HG03196 (cell line): Measurements from ENCODE around the gene PRR14.
"Not testable (repeated sequence)": the region's sequence is repeated elsewhere in the genome, so short reads cannot be mapped to it uniquely, and the experiment has no call there.

Experiments used
- ATAC-seq: cut with Tn5 transposase; IDR thresholded peaks from one replicate; pipeline ENCODE4 v1.9.1; 2021; ENCODE audit not compliant: unreplicated experiment

Gene PRR14

GRCh38 chr16:30628628-30629540, 21.9 kb upstream of the PRR14 start:
- ATAC-seq, result no peak

- not testable (repeated sequence) for ATAC-seq
These were observed 18.3 kb upstream of the PRR14 start for GRCh38 chr16:30632454-30632853.

- ATAC-seq, result no peak
These were observed 17.2 kb upstream of the PRR14 start for GRCh38 chr16:30633526-30633925.

GRCh38 chr16:30636599-30636998, 14.2 kb upstream of the PRR14 start:
- no peak for ATAC-seq

DNA sequence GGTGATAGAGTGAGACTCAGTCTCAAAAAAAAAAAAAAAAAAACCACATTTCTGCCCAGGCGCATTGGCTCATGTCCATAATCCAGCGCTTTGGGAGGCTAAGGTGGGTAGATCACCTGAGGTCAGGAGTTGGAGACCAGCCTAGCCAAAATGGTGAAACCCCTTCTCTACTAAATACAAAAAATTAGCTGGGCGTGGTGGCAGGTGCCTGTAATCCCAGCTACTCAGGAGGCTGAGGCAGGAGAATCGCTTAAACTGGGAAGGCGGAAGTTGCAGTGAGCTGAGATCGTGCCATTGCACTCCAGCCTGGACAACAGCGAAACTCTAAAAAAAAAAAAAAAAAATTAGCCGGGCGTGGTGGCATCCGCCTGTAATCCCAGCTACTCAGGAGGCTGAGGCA, 13.6 kb upstream of the PRR14 start:
- not testable (repeated sequence) for ATAC-seq

DNA sequence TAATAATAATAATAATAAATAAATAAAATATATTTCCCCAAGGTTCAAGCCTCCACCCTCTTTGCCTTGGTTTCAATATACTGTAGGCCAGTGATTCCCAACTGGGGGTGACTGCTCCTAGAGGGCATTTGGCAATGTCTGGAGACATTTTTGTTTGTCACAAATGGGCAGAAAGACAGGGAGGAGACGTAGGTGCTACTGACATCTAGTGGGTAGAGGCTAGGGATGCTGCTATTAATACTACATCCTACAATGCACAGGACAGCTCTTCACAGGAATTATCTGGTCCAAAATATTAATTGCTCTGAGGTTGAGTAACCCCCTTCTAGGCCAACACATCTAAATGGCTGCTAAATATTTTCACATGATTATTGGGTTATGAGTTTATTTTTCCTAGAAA, 12.8 kb upstream of the PRR14 start:
- ATAC-seq, result no peak

DNA sequence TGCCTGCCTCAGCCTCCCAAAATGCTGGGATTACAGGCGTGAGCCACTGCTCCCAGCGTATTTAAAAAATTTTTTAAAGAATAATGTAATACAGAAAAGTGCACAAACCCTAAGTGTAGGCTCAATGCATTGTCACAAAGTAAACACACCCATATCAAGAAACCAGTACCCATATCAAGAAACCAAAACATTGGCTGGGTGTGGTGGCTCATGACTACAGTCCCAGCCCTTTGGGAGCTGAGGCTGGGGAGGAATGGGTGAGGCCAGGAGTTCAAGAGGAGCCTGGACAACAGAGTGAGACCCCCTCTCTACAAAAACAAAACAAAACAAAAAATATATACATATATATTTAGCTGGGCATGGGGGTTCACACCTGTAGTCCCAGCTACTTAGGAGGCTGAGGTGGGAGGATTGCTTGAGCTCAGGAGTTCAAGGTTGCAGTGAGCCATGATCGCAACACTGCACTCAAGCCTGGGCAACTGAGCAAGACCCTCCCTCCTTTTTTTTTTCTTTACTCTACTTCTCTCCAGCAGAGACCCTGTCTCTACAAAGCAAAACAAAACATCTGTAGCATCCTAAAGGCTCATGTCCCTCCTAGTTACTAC, 9.3 kb upstream of the PRR14 start:
- no peak for ATAC-seq

DNA sequence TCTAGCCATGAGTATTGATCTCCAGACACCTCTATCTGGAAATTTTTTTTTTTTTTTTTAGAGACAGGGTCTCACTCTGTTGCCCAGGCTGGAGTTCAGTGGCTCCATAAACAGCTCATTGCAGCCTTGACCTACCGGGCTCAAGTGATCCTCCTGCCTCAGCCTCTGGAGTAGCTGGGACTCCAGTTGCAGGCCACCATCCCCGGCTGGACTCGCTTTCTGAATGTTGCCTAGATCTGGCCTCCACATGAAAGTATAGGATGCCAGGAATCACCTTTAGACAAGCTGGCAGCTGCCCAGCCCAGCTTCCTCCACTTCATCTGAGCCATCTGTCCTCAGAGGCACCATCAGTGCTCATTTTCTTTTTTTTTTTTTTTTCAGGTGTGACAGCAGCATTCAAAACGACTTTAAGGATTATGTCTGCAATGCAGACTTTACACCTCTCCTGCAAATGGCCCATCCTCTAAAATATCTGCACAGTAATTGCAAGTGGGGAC, 6.4 kb upstream of the PRR14 start:
- ATAC-seq, result no peak

GRCh38 chr16:30645727-30646126, 5.0 kb upstream of the PRR14 start:
- no peak for ATAC-seq

DNA sequence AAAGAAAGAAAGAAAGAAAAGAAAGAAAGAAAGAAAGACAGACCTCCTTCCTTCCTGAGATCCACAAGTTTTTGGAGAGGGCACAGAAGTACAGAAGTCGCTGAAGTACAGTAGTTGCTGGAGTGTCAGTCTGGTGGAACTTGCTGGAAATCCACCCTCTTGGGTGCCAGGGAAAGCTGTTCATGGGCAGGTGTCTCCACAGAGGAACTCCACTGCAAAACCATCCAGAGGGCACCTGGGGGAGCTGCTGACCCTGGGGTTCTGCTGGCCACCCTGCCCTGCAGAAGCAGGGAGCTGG, 3.5 kb upstream of the PRR14 start:
- ATAC-seq, result no peak

GRCh38 chr16:30649725-30650368, 913 bp upstream of the PRR14 start:
- no peak for ATAC-seq

DNA sequence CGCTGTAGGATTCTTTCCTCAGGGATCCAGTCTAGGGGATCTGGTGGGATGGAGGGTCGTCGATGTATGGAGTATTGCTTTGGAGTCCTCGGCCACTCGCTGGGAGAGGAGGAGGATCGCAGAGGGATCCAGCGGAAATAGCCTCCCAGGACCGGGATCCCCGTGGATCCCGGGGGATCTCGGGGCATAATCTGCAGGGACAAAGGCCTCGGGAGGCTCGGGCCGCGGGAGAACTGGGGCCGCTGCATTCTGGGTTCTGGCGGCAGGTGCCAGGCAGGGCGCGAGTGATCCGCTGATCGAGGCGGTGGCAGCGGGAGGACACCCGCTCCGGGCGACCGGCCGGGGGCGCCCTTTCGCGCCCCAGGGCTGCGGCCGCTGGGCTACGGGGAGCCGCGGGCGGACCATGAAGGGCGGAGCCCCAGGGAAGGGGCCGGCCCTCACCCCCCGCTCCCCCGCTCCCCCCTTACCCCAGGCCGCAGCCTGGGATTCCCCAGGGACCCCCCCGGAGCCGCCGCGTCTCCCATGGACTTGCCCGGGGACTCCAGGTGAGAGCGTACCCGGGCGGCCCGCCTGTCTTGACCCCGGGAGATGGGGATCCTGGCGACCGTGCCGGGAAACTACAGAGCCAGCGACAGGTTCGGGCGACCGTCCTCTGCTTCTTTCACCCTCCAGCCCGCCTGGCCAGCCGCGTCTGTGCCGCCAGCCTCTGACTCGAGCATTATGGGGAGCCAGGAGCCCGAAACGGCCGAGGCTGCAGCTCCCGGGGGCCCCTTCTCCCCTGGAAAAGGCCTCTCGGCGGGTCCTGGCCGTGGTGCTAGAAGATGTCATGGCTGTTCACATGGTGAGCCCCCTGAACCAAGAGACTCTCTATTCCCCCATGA, 604 bp downstream of the PRR14 start:
- peak; percentile 47 for ATAC-seq

- no peak for ATAC-seq
These were observed 1.2 kb downstream of the PRR14 start for GRCh38 chr16:30652005-30652296.

- no peak for ATAC-seq
These were observed 2.0 kb downstream of the PRR14 start for GRCh38 chr16:30652718-30653117.

- ATAC-seq, result no peak
These were observed 4.1 kb downstream of the PRR14 start for GRCh38 chr16:30654856-30655255.

- no peak for ATAC-seq
These were observed 5.1 kb downstream of the PRR14 start for GRCh38 chr16:30655815-30656347.

DNA sequence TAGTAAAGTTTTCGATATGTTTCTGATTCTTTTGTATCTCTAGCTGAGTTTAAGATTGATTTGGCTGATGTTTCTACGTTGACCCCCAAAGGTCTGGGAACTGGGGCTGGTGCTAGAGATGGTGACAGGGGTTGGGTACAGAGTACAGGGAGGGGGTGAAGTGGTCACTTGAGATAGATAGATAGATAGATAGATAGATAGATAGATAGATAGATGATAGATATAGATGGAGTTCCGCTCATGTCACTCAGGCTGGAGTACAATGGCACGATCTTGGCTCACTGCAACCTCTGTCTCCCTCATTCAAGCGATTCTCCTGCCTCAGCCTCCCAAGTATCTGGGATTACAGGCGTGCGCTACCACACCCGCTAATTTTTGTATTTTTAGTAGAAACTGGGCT, 5.6 kb downstream of the PRR14 start:
- no peak for ATAC-seq

DNA sequence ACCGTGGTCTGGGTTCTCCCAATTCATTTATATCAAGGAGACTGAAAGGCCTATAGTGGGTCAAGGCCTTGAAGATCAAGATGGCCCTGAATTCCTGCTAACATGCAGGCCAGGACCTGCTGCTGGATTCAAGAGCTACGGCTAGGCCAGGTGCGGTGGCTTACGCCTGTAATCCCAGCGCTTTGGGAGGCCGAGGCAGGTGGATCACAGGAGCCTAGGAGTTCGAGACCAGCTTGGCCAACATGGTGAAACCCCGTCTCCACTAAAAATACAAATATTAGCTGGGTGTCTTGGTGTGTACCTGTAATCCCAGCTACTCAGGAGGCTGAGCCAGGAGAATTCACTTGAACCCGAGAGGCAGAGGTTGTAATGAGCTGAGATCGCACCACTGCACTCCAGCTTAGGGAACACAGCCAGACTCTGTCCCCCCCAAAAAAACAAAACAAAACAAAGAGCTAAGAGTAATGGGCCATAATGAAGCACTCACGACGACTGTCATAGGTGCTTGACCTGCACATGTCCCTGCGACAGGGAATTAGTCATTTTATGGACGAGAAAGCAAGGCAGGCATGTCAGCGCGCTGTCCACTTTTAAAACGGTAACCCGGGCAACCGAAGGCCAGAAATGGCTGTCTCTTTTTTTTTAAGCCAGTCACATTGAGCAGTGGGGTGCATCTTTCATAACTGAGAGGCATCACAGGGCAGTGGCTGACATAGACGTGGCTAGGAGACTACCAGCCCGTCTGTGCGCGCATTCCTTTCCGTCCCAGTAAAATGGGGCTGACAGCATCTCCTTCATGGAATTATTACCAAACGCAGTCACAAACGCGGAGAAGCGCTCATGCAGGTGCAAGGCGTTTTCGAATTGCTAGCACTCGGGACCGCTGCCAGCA, 6.5 kb downstream of the PRR14 start:
- no peak for ATAC-seq

- peak; percentile 61 for ATAC-seq
These were observed 7.3 kb downstream of the PRR14 start, which contains the start of gene FBRS for GRCh38 chr16:30657866-30658730. Gene FBRS (plus strand): TSS chr16:30658431. CDS start chr16:30659519, 1,088 bp downstream.
